Thyroid gland (tissue), 4 donors: ENCODE data around the gene MLLT6. TPM values are rescaled to one million over a fixed set of nuclear protein-coding genes. Genes with fewer than 3 reads are reported as not detected.

Source experiments
- DNase-seq, 2 donors: peaks; one replicate each; pipeline ENCODE4 v3.0.0-alpha.2; 2019
- H3K27ac ChIP-seq, 3 donors: fragments of 200-600 bp; sonication (generic); 1 replicate in 2 of 3; 2 replicates in 1 of 3; pipeline ENCODE4 v1.5.1; 2016 to 2019; ENCODE audit warnings: mild to moderate bottlenecking in 1 of 3, moderate library complexity in 1 of 3
- H3K27me3 ChIP-seq: fragments of 200-600 bp; sonication (generic); one replicate; pipeline ENCODE4 v1.5.1; 2019
- H3K36me3 ChIP-seq, 2 donors: fragments of 200-600 bp; sonication (generic); one replicate each; pipeline ENCODE4 v1.5.1; 2016 to 2019
- H3K4me1 ChIP-seq, 2 donors: fragments of 200-600 bp; sonication (generic); one replicate each; pipeline ENCODE4 v1.5.1; 2017 to 2019
- H3K4me3 ChIP-seq, 3 donors: fragments of 200-600 bp; sonication (generic); replicated peaks in 1 of 3; 1 replicate in 2 of 3; 2 replicates in 1 of 3; pipeline ENCODE4 v1.5.1; 2016; ENCODE audit warnings: mild to moderate bottlenecking in 1 of 3
- H3K9me3 ChIP-seq: fragments of 200-600 bp; sonication (generic); one replicate; pipeline ENCODE4 v1.5.1; 2017
- POLR2A ChIP-seq, 2 donors: fragments of 450-650 bp; IDR thresholded peaks; one replicate each; pipeline ENCODE4 v1.6.1; 2017; ENCODE audit warnings: antibody characterized with exemption in 2 of 2, mild to moderate bottlenecking in 2 of 2, moderate library complexity in 1 of 2
- WGBS, 2 donors: methylation state at CpG; one replicate each; pipeline ENCODE4 v1.1.5; 2017; 5-methylcytosine and 5-hydroxymethylcytosine counted together
- intact Hi-C: fragments of 100-400 bp; cut with DNase I; formaldehyde crosslinking; loops from one replicate; pipeline ENCODE4 v1.15.1; 2023
- total RNA-seq, 4 donors: library from RNA; depleted of rRNA; stranded (reverse); fragments of >200 nt; gene quantifications; one replicate each; pipeline ENCODE4 v1.2.3, GENCODE V29; 2016
- TF ChIP-seq, protein P1 (sequence below), 6 experiments: fragments of 200-600 bp in 3 of 6; fragments of 450-650 bp in 3 of 6; sonication (generic) in 3 of 6; IDR thresholded peaks; one replicate each; pipeline ENCODE4 v1.5.1; 2016 to 2019; ENCODE audit warnings: antibody characterized with exemption in 6 of 6, mild to moderate bottlenecking in 2 of 6, inconsistent platforms in 1 of 6, moderate library complexity in 1 of 6

Gene MLLT6
- total RNA-seq, 4 donors from 2014 or later, result 111 to 192 (median 115) TPM

GRCh38 chr17:38730526-38731379 lies 25.7 kb downstream of the MLLT6 start:
- peak overlapping the region; percentile 62 to 92 (median 84) for H3K27ac ChIP-seq
- peaks cover 35 to 43% of the 10 kb centered on the region in 2 donors for H3K4me1 ChIP-seq
- H3K27me3 ChIP-seq, result no peaks in the 10 kb centered on the region
- no peaks in the 10 kb centered on the region for H3K9me3 ChIP-seq
- peak; percentile 97 to 98 for DNase-seq
- H3K36me3 ChIP-seq, result peaks cover 0 to 5% of the 10 kb centered on the region in 2 donors
- WGBS, 2 donors, result 10 to 14% methylated on average over 24 to 25 of the region's 27 CpGs
- peak in 1 of 2 donors; percentile 43 for TF ChIP-seq POLR2A (IDR thresholded peaks at IDR 0.05)
- TF ChIP-seq, protein P1, sequence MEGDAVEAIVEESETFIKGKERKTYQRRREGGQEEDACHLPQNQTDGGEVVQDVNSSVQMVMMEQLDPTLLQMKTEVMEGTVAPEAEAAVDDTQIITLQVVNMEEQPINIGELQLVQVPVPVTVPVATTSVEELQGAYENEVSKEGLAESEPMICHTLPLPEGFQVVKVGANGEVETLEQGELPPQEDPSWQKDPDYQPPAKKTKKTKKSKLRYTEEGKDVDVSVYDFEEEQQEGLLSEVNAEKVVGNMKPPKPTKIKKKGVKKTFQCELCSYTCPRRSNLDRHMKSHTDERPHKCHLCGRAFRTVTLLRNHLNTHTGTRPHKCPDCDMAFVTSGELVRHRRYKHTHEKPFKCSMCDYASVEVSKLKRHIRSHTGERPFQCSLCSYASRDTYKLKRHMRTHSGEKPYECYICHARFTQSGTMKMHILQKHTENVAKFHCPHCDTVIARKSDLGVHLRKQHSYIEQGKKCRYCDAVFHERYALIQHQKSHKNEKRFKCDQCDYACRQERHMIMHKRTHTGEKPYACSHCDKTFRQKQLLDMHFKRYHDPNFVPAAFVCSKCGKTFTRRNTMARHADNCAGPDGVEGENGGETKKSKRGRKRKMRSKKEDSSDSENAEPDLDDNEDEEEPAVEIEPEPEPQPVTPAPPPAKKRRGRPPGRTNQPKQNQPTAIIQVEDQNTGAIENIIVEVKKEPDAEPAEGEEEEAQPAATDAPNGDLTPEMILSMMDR (IDR thresholded peaks at IDR 0.05), result no peak
- H3K4me3 ChIP-seq, result peak overlapping the region; percentile 12 to 76 (median 42)
- intact Hi-C loops, result loop anchor here (10.0 kb wide), 1 partner anchor 126 kb away; the partner anchor contains the start of gene SRCIN1

- H3K4me3 ChIP-seq, result no peak overlapping the region
- H3K27me3 ChIP-seq, result no peaks in the 10 kb centered on the region
- peaks cover 0 to 8% of the 10 kb centered on the region in 2 donors for H3K36me3 ChIP-seq
- 69 to 86% methylated on average over 7 to 8 of the region's 8 CpGs for WGBS, 2 donors
- DNase-seq, result peak in 1 of 2 donors; percentile 19
- TF ChIP-seq, protein P1 (IDR thresholded peaks at IDR 0.05), result no peak
- TF ChIP-seq POLR2A (IDR thresholded peaks at IDR 0.05), result no peak
- H3K4me1 ChIP-seq, result peaks cover 35 to 43% of the 10 kb centered on the region in 2 donors
- intact Hi-C loops, result loop anchor here (10.0 kb wide), 1 partner anchor 127 kb away; the partner anchor contains the start of gene SRCIN1
- peak overlapping the region; percentile 62 to 92 (median 84) for H3K27ac ChIP-seq
- no peaks in the 10 kb centered on the region for H3K9me3 ChIP-seq
These were observed 26.6 kb downstream of the MLLT6 start for GRCh38 chr17:38731526-38732294.

DNA sequence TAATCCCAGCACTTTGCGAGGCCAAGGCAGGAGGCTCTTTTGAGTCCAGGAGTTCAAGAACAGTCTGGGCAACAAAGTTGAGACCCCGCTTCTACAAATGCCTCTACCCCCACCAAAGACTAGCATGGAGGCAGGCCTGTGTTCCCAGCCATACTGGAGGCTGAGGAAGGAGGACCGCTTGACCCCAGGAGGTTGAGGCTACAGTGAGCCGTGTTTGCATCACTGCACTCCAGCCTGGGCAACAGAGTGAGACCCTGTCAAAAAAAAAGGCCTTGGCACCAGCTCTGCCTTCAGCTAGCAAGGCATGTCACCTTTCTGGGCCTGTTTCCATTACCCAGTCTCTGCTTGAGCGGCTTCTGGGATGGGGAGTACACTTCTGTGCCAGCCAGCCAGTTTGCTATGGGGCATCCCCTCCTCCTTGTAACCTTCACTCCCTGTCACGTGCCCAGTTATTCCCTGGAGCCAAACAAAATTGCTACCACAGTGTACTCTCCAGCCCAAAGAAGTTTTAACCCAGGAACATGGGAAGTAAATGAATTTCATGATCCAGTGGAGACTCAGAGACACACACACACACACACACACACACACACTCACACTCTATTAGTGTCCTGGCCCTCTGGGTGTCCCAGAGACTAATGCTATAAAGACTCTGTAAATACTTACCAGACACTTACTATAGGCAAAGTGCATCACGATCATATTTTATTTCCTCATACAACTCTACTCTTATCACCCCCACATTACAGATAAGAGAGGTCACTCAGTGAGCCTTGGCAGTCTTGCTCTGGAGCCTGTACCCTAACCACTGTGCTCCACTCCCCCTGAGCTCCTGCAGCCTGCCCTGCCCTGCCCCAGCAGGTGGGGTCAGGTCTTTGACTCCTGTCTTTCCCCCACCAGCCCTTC lies 27.6 kb downstream of the MLLT6 start:
- DNase-seq, result peak; percentile 93
- Histone ChIP-seq H3K4me3 (no peak overlapping the region), H3K27ac (peak overlapping the region; percentile 75 to 92 (median 84)), H3K27me3 (no peaks in the 10 kb centered on the region), H3K36me3 (peaks cover 0 to 11% of the 10 kb centered on the region in 2 donors), H3K9me3 (no peaks in the 10 kb centered on the region), H3K4me1 (peaks cover 35 to 43% of the 10 kb centered on the region in 2 donors)
- 57 to 59% methylated on average over 5 to 7 of the region's 7 CpGs for WGBS, 2 donors
- TF ChIP-seq POLR2A (IDR thresholded peaks at IDR 0.05), result peak in 1 of 2 donors; percentile 33
- TF ChIP-seq, protein P1 (IDR thresholded peaks at IDR 0.05), result no peak
- intact Hi-C loops, result loop anchor here (10.0 kb wide), 1 partner anchor 128 kb away; the partner anchor contains the start of gene SRCIN1

DNA sequence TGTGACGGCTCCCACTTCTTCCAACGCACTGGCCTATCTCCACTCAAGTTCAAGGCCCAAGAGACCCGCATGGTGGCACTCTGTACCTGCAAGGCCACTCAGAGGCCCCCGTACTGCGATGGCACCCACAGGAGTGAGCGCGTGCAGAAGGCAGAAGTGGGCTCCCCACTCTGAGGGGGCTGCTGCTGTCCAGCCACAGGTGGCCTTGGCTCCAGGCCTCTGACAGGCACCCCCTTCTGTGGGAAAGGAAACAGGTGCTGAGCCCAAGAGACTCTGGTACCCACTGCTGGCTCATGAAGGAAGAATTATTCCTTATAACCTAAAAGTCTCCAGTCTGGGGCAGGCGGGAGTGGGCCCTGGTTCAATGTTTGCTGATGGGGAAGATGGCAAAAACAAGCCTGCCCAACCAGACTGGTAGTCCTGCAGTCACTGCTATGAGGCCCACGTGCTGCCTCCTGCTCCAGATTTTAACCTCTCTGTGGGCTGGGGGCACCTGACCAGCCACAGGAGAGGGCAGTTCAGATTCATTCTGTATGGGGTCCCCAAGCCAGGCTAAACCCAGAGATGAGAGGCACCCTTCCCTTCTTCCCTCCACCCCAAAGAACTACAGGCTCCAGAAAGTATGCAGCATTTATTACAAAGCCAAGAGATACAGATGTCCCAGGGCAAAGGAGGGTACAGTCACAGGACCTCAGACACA lies 28.4 kb downstream of the MLLT6 start:
- 71 to 76% methylated on average over 9 of the region's 9 CpGs for WGBS, 2 donors
- Histone ChIP-seq H3K27me3 (no peaks in the 10 kb centered on the region), H3K27ac (peak overlapping the region; percentile 61 to 92 (median 75)), H3K9me3 (no peaks in the 10 kb centered on the region), H3K36me3 (peaks cover 6 to 14% of the 10 kb centered on the region in 2 donors), H3K4me3 (no peak overlapping the region), H3K4me1 (peaks cover 35 to 43% of the 10 kb centered on the region in 2 donors)
- intact Hi-C loops, result loop anchor here (10.0 kb wide), 1 partner anchor 129 kb away; the partner anchor contains the start of gene SRCIN1
- TF ChIP-seq, protein P1 (IDR thresholded peaks at IDR 0.05), result no peak
- TF ChIP-seq POLR2A (IDR thresholded peaks at IDR 0.05), result no peak
- DNase-seq, result no peak
